KMS-11 (cell line): ENCODE data around the gene PIEZO1.

Source experiments
- H2AFZ ChIP-seq: fragments of 200-600 bp; sonication (generic); 2 replicates; pipeline ENCODE4 v1.6.1; 2016; ENCODE audit warnings: antibody characterized with exemption, mixed run types, low read depth
- H3K27ac ChIP-seq: fragments of 200-600 bp; sonication (generic); 2 replicates; pipeline ENCODE4 v1.6.1; 2016; ENCODE audit warnings: mild to moderate bottlenecking, mixed run types
- H3K27me3 ChIP-seq: fragments of 200-600 bp; sonication (generic); 2 replicates; pipeline ENCODE4 v1.6.1; 2017; ENCODE audit warnings: mild to moderate bottlenecking, low read depth, mixed run types, moderate library complexity; ENCODE audit not compliant: insufficient read depth
- H3K36me3 ChIP-seq: fragments of 200-600 bp; sonication (generic); 2 replicates; pipeline ENCODE4 v1.6.1; 2017; ENCODE audit warnings: mild to moderate bottlenecking, mixed run types; ENCODE audit not compliant: insufficient read depth
- H3K4me1 ChIP-seq: fragments of 200-600 bp; sonication (generic); 2 replicates; pipeline ENCODE4 v1.6.1; 2016; ENCODE audit warnings: mild to moderate bottlenecking, low read depth, mixed run types; ENCODE audit not compliant: poor library complexity, severe bottlenecking
- H3K4me2 ChIP-seq: fragments of 200-600 bp; sonication (generic); 2 replicates; pipeline ENCODE4 v1.7.0; 2016; ENCODE audit warnings: mild to moderate bottlenecking, mixed run types
- H3K4me3 ChIP-seq: fragments of 200-600 bp; sonication (generic); IDR thresholded peaks from 2 replicates; pipeline ENCODE4 v1.6.1; 2017; ENCODE audit warnings: low read depth, low read length, mixed read lengths; ENCODE audit not compliant: insufficient read depth
- H3K79me2 ChIP-seq: fragments of 200-600 bp; sonication (generic); 2 replicates; pipeline ENCODE4 v1.6.1; 2016; ENCODE audit warnings: low read depth, mixed run types; ENCODE audit not compliant: insufficient read depth
- H3K9ac ChIP-seq: fragments of 200-600 bp; sonication (generic); 2 replicates; pipeline ENCODE4 v1.6.1; 2016; ENCODE audit warnings: mild to moderate bottlenecking, mixed run types
- H4K20me1 ChIP-seq: fragments of 200-600 bp; sonication (generic); 2 replicates; pipeline ENCODE4 v1.6.1; 2016; ENCODE audit warnings: mild to moderate bottlenecking, mixed run types; ENCODE audit not compliant: insufficient read depth
- TF ChIP-seq, protein P1 (sequence below): fragments of 200-600 bp; sonication (generic); conservative IDR thresholded peaks from 2 replicates; pipeline ENCODE4 v1.6.1; 2017; ENCODE audit warnings: low read depth, mild to moderate bottlenecking, antibody characterized with exemption, low read length, moderate library complexity, mixed read lengths

The PIEZO1 gene

DNA sequence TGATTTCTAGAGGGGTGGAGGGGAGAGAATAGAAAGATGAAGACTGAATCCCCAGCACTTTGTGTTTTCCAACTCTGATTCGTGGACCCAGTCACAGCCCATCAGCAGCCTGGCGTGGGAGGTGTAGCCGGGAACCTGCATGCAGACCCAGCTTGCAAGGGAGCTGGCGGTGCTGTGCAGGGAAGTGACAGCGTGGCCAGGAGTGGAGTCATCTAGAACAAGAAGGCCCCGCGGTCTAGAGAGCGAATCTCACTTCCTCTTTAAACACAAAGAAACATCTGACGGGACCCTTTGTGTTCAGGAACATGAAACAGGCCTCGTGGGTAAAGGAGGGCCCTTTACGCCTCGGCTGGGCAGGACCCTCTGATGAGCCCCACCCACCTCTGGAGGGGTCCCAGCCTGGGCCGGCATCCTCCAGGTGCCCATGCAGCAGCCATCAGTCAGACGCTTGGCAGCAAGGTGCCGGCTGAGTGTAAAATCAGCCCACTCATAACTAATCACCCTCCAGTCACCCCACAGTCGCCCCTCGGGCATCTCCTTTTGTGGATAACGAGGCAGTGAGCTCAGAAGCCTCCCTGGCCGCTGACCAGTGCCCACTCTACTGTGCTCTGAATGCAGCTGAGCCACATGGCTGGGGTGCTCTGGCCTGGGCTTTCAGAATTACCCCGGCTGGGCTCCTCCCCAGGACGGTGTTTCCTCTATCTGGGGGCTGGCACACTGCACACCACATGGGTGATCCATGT lies 103.1 kb downstream of the PIEZO1 start:
- Histone ChIP-seq H3K79me2 (no peaks in the 10 kb centered on the region), H3K36me3 (no peaks in the 10 kb centered on the region), H3K27ac (peak overlapping the region; percentile 17; the same call in 1 of the 2 replicates), H2AFZ (peak overlapping the region; percentile 42), H3K4me1 (peaks cover 60% of the 10 kb centered on the region), H3K4me3 (no peak overlapping the region), H3K4me2 (peak overlapping the region; percentile 73), H3K9ac (peak overlapping the region; percentile 3; the same call in 1 of the 2 replicates), H3K27me3 (peaks cover 2% of the 10 kb centered on the region; the same call in 1 of the 2 replicates), H4K20me1 (no peaks in the 10 kb centered on the region)
- TF ChIP-seq, protein P1, sequence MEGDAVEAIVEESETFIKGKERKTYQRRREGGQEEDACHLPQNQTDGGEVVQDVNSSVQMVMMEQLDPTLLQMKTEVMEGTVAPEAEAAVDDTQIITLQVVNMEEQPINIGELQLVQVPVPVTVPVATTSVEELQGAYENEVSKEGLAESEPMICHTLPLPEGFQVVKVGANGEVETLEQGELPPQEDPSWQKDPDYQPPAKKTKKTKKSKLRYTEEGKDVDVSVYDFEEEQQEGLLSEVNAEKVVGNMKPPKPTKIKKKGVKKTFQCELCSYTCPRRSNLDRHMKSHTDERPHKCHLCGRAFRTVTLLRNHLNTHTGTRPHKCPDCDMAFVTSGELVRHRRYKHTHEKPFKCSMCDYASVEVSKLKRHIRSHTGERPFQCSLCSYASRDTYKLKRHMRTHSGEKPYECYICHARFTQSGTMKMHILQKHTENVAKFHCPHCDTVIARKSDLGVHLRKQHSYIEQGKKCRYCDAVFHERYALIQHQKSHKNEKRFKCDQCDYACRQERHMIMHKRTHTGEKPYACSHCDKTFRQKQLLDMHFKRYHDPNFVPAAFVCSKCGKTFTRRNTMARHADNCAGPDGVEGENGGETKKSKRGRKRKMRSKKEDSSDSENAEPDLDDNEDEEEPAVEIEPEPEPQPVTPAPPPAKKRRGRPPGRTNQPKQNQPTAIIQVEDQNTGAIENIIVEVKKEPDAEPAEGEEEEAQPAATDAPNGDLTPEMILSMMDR = no peak

DNA sequence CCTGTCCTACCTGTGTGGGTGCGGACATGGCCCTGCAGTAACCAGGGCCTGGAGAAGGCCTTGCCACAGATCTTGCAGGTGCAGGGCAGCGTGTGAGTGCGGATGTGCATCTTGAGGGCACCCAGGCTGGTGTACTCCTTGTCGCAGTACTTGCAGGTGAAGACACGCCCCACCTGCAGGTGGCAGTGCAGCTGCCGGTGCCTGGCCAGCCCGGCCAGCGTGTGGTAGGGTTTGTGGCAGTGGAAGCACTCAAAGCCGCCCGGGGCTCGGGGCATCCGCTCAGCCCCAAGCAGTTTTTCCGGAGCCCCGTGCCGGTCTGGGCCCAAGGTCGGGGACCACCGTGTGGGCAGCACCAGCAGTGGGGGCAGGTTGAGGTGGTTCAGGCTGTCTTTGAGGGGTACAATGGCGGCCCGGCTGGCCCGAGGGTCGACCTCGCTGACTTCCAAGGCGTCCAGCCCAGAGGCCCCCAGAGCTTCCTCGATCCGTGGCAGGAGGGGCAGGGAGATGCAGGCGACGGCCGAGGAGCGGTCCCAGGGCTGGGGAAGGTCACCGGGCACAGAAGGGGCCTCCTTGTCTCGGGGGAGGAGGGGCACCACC lies 103.8 kb downstream of the PIEZO1 start:
- Histone ChIP-seq H3K4me1 (peaks cover 56% of the 10 kb centered on the region), H4K20me1 (no peaks in the 10 kb centered on the region), H3K9ac (peak overlapping the region; percentile 3; the same call in 1 of the 2 replicates), H3K36me3 (no peaks in the 10 kb centered on the region), H3K27ac (peak overlapping the region; percentile 17; the same call in 1 of the 2 replicates), H3K4me3 (no peak overlapping the region), H2AFZ (peak overlapping the region; percentile 42), H3K79me2 (no peaks in the 10 kb centered on the region), H3K4me2 (peak overlapping the region; percentile 73), H3K27me3 (no peaks in the 10 kb centered on the region; the same call in 1 of the 2 replicates)
- TF ChIP-seq, protein P1 = peak; percentile 66; the same call in 1 of the 2 replicates

DNA sequence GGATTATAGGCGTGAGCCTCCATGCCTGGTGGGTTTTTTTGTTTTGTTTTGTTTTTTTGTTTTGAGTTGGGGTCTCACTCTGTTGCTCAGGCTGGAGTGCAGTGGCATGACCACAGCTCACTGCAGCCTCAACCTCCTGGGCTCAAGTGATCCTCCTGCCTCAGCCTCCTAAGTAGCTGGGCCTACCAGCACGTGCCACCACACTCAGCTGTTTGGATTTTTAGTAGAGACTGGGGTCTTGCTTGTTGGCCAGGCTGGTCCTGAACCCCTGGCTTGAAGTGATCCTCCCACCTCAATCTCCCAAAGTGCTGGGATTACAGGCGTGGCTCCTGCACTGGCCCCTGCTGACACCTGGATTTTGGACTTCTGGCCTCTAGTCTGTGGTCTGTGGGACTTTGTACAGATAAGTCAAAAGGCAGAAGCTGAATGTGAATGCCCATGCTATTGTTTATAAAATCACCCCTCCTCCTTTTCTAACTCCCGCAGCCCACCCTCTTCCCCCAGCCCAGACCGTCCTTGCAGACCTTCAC lies 104.4 kb downstream of the PIEZO1 start:
- no peak overlapping the region for H3K27ac ChIP-seq
- H3K79me2 ChIP-seq = no peaks in the 10 kb centered on the region
- no peak overlapping the region for H3K4me3 ChIP-seq
- no peaks in the 10 kb centered on the region; the same call in 1 of the 2 replicates for H3K27me3 ChIP-seq
- H3K9ac ChIP-seq = no peak overlapping the region
- TF ChIP-seq, protein P1 = no peak
- H4K20me1 ChIP-seq = no peaks in the 10 kb centered on the region
- peak overlapping the region; percentile 73; the same call in 1 of the 2 replicates for H3K4me2 ChIP-seq
- H3K4me1 ChIP-seq = peaks cover 52% of the 10 kb centered on the region
- H2AFZ ChIP-seq = peak overlapping the region; percentile 42
- H3K36me3 ChIP-seq = no peaks in the 10 kb centered on the region

DNA sequence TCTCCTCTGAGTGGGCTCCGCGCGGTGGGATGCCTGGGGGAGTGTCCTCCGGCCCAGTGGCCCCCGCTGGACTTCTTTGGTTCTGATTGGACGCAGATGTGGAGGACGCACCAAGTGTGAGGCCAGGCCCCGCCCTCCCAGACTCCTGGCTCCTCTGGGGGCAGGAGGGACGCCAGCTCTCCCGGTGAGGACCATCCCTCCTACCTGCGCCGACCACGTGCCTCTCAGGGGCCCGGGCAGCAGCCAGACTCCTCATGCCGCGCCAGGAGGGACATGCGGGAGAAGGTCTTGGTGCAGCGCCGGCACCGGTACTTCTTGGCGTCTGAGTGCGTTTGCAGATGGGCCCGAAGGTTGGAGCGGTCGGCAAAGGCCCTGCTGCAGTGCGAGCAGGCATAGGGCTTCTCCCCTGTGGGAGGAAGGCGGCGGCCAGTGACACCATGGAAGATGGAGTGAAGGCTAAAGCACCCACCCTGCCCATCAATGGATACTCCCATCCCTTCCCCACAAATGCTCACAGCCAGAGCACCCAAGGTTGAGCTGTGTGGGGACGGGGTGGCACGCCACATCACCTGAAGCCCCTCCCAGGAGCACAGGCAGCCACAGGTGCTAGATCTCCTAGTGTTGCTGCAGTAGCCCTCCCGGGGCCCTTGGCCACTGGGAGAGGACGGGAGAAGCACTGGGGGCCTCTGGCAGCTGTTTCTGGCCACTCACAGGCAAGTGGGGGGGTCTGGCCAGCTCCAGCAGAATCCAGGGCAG lies 106.6 kb downstream of the PIEZO1 start:
- H3K27me3 ChIP-seq = no peaks in the 10 kb centered on the region
- H3K4me2 ChIP-seq = no peak overlapping the region
- no peaks in the 10 kb centered on the region for H3K79me2 ChIP-seq
- H3K9ac ChIP-seq = no peak overlapping the region
- H4K20me1 ChIP-seq = no peaks in the 10 kb centered on the region
- TF ChIP-seq, protein P1 = no peak
- H3K27ac ChIP-seq = no peak overlapping the region
- no peak overlapping the region for H2AFZ ChIP-seq
- peaks cover 30% of the 10 kb centered on the region for H3K4me1 ChIP-seq
- H3K4me3 ChIP-seq = no peak overlapping the region
- H3K36me3 ChIP-seq = no peaks in the 10 kb centered on the region
